ENCODE data around the gene CREG2.

- no peak for TF ChIP-seq CTCF (IDR thresholded peaks at IDR 0.05)
- no peak for TF ChIP-seq POLR2A (IDR thresholded peaks at IDR 0.05)
Observed at GRCh38 chr2:101328474-101329007, 58.8 kb downstream of the CREG2 start.
